Embryonic facial prominence (tissue), 1 donor: ENCODE data around the gene CDH22.

ENCODE experiments used
- DNase-seq: peaks from one replicate; pipeline ENCODE4 v3.0.0-alpha.2; 2016; ENCODE audit errors: extremely low spot score

The CDH22 gene

DNA sequence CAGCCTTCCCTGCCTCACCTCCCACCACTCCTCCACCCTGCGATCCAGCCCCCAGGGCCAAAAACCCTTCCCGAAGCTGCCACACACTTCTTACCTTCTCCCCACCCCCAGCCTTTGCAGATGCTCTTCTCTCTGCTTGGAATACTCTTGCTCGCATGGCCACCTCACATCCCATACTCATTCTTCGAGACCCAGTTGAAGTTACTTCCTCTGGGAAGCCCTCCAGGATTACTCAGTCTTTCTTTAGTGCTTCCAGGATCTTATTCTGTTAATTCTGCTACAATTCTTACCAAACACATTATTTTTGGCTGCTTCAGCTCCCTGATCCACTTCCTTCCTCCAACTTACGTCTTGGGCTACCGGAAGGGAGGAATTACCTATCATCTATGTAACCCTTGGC is 135.8 kb downstream of the CDH22 start:
- DNase-seq, result no peak

- no peak for DNase-seq
These were observed 136.4 kb downstream of the CDH22 start for GRCh38 chr20:46171909-46172308.

DNA sequence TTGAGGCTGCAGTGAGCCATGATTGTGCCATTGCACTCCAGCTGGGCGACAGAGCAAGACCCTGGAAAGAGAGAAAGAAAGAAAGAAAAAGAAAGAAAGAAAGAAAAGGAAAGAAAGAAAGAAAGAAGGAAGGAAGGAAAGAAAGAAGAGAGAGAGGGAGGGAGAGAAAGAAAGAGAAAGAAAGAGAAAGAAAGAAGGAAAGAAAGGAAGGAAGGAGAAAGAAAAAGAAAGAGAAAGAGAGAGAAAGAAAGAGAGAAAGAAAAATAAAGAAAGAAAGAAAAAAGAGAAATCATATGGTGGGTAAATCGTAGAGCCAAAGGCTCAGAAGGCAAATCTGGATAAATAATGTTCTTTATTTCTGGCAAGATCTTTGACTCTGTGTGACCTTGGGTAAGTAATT is 136.8 kb downstream of the CDH22 start:
- no peak for DNase-seq

- no peak for DNase-seq
These were observed 138.8 kb downstream of the CDH22 start for GRCh38 chr20:46169245-46170171.

DNA sequence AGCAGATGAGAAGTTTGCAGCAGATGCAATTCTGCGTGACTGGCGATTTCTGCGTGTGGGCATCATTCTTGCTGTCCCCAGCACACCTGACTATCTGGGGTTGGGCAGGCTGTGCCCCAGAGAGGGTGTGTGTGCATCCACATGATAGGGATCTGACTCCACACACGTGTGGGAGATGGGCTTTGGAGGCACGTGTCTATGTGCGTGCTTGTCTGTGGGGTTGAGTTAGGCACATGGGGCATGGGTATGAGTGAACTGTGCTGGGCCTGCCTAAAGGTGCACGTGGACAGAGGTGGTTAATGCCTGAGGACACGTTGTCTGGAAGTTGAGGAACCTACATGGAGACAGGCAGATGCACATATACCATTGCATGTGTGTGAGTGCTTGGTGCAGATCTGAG is 139.9 kb downstream of the CDH22 start:
- no peak for DNase-seq

- no peak for DNase-seq
These were observed 141.2 kb downstream of the CDH22 start for GRCh38 chr20:46167080-46167479.

GRCh38 chr20:46164254-46164653 is 144.0 kb downstream of the CDH22 start:
- no peak for DNase-seq

DNA sequence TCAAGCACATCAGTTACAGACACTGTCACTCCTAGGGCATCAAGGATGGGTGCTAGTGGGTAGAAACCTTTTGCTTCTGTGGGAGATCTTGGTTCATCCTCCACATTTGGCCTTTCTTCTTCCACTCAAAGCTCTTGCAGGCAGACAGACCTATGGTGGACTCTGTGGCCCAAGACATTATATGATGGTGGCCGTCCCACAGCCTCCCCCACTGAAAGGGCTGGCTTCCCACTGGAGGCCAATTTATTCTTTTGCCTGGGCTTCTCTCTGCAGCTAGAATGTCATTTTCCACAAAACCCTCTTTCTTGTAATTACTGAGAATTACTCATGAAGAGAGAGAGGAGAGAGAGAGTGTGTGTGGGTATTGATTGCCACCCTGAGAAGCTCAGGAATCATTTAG is 146.4 kb downstream of the CDH22 start:
- DNase-seq, result no peak

GRCh38 chr20:46160661-46161060 is 147.6 kb downstream of the CDH22 start:
- DNase-seq, result no peak

- no peak for DNase-seq
These were observed 149.0 kb downstream of the CDH22 start for GRCh38 chr20:46159101-46159897.

DNA sequence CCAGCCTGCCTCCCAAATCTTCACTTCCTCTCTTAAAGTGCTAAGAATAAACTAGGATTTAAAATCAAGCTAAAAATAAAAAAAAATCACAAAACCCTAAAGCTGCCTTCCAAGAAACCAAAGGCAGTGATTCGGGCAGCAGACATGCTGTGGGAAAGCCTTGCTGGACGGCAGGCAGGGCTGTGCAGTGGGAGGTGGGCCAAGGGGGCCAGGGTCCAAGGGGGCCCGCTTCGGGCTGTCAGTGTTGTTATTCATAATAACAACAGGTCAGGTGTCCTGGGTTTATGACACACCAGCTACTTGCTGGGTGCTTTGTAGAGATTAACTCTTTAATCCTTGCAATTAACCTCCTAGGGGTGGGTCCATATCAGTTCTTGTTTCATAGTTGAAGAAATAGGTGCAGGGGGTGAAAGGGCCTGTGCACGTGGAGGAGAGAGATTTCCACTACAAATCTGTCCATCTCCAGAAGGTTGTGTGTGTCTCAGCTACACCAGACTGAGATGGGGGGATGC is 149.8 kb downstream of the CDH22 start:
- DNase-seq, result no peak

DNA sequence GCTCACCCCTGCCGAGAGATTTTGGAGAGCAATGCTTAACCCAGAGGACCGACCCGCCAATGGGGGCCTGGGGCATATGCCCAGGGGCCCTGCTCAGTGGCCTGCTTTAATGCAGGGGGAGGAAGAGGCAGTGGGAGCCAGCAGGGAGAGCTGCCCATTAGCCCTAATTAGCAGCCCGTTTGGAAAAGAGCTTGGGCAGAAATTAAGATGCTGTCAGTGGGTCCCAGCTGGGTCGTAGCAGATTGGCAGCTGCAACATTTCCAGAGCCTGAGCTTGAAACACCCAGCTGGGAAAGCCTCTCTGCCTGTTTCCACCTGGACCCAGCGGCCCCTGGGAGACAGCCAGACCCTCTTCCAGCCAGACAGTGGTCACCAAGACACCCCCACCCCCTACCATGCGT is 150.7 kb downstream of the CDH22 start:
- no peak for DNase-seq

GRCh38 chr20:46157076-46157592 is 151.2 kb downstream of the CDH22 start:
- DNase-seq, result no peak

DNA sequence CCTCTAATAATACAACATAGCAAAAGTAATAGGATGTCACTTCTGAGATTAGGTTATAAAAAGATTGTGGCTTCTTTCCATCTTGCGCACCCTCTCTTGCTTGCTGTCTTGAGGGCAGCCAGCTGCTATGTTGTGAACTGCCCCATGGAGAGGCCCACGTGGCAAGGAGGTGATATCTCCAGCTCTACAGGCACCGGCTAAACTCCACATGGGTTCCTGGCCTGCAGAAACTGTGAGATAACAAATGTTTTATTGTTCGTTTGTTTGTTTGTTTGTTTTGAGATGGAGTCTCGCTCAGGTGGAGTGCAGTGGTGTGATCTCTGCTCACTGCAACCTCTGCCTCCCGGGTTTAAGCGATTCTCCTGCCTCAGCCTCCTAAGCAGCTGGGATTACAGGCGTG is 152.2 kb downstream of the CDH22 start:
- no peak for DNase-seq

- no peak for DNase-seq
These were observed 153.5 kb downstream of the CDH22 start for GRCh38 chr20:46154796-46155195.

GRCh38 chr20:46154305-46154704 is 154.0 kb downstream of the CDH22 start:
- no peak for DNase-seq

GRCh38 chr20:46152824-46153586 is 155.3 kb downstream of the CDH22 start:
- no peak for DNase-seq

DNA sequence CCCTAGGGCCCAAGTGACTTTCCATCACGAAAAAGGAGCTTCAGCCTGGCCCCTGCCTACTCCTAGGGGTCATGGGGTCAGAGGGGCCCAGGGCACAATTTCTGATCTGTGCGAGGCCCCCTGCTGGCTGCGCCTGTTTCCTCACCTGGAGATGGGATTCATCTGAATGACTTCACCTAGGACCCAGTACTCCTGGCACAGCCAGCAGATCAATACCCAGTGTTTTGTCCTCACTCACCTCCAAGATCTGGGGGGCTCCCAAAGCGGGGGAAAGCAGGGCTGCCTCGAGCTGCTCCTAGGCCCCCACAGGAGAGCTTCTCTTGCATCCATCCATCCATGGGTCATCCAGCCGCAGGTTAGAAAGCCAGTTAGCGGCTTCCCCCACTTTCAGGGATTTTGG is 156.4 kb downstream of the CDH22 start:
- DNase-seq, result no peak

- DNase-seq, result no peak
These were observed 157.4 kb downstream of the CDH22 start for GRCh38 chr20:46150943-46151342.

DNA sequence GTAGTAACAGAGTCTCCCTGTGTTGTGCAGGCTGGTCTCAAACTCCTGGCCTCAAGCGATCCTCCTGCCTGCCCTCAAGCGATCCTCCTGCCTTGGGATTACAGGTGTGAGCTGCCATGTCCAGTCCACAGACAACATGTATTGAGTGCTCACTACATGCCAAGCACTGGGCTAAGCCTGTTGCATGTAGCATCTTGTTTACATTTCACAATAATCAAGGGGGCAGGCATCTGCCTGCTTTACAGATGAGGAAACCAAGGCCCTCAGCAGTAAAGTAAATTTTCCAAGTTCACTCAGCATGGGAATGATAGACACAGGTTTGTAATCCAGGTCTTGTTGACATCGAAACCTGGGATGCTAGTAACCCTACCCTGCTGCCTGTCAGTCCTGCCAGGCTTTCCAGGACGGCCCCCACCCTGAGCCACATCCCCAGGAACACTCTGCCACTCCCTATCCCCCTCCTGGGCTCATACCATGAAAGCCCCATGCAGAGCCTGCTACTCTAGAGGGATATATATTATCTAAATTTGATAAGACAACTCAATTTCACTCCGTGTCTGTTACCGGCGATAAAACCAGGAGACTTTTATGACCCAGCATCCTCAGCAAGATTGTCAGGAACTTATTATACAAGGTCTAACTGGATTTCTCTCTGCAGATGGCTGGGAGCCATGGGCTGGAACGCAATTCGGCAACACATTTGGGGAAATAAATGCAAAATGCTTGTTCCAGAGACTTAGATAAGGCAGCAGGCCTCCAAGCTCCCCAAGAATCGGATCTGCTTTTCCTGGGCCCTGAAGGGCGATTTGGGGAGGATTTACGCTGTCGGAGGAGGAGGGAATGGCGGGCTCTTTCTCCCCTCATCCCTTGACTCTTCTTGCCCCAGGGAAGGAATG is 159.7 kb downstream of the CDH22 start:
- DNase-seq, result no peak

DNA sequence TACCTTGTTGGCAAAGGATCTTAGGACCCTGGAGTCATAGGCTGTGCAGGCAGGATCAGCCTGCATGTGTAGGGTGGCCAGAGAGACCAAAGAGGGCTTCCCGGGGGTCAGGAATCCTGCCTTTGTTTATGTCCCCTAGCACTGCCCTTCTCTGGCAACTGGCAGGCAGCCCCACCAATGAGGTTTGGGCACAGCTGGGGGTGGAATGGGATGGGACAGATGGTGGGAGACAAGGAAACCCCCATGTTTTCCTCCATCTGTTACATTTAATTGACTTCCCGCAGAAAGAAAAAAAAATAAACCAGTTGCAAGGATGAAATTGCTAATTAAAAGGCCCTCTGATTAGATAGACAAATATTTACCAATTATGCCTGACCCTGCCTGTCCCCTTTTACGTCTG is 162.6 kb downstream of the CDH22 start:
- DNase-seq, result no peak
